ENCODE measurements around the gene NACAD.

- no peak for TF ChIP-seq SMC3 (conservative IDR thresholded peaks at IDR 0.05; ENCODE audit: poor library complexity)
- no peak for TF ChIP-seq EZH2 (IDR thresholded peaks at IDR 0.05; ENCODE audit: borderline replicate concordance, insufficient read depth, low read length, poor library complexity, severe bottlenecking)
- no peak for TF ChIP-seq REST (IDR thresholded peaks at IDR 0.05; ENCODE audit: borderline replicate concordance)
- TF ChIP-seq CTCF (IDR thresholded peaks at IDR 0.05; ENCODE audit: poor library complexity, severe bottlenecking): no peak
- TF ChIP-seq POLR2AphosphoS5 (IDR thresholded peaks at IDR 0.05): no peak
- TF ChIP-seq TAF1 (IDR thresholded peaks at IDR 0.05; ENCODE audit: low read depth): no peak
These were observed 34.8 kb downstream of the NACAD start for GRCh38 chr7:45053941-45054340.
